GM12874 (cell line): ENCODE measurements around the gene DENND2C.

Experiments
- TF ChIP-seq, protein P1 (sequence below): IDR thresholded peaks from 2 replicates; pipeline ENCODE4 v1.5.1; 2011; ENCODE audit warnings: low read depth, mild to moderate bottlenecking, control low read depth, low read length, moderate library complexity; ENCODE audit not compliant: insufficient read depth

Gene DENND2C, protein sequence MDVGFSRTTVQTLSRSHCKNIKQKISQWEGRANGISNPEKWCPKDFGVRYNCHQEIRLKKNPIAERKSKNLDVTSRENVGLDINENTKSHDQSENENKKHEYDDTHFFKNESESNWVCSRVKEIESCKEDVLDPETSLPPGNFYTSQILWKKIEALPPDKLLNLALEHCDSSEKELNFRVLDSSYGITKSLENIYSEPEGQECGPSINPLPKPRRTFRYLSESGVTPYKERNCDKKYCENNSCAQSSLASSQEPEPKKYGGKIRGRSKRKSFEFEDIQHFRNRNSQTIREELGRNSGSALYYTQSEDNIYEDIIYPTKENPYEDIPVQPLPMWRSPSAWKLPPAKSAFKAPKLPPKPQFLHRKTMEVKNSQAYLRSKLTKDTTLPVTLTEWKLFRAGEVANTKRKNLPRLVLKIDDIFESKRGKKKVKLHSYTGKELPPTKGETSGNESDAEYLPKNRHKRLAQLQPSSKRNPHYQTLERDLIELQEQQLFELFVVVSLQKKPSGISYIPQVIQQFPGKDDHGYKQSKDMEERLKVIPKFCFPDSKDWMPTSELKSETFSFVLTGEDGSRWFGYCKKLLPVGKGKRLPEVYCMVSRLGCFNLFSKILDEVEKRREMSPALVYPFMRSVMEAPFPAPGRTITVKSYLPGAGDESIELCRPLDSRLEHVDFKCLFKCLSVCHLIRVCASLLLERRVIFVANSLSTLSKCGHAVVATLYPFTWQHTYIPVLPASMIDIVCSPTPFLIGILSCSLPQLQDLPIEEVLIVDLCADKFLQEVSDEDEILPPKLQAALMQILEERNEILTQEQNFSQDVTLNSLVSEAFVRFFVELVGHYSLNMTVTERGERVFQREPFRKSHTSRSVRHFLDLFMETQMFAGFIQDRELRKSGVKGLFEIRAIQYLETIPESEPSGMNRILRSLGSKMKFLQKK

DNA sequence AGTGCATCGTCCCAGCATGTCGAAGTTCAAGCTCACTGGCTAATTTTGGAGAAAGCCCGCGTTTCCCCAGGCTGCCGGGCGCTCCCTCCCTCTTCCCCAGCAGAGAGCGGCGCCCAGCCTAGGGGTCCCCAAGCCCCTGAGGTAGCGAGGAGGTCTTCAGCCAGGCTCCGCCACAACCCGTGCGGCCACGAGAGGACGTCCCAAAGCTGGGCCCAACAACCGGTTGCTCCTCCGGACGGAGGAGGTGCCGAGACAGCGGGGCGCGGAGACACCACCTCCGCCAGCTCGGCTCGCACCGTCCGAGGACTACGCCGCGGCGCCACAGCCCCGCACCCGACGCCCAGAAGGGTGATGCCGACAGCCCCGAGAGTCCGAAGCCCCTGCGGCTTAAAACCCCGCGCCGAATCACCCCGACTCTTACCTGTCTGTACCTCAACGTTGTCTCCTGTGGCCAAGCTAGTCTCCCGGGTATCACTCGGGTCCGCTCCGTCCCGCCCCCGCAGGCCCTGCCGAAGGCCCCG, at the start of gene DENND2C:
Gene DENND2C (minus strand): TSS at position 488 of the 521 bp plus-strand sequence. CDS start 44,065 bp downstream, outside the sequence.
- TF ChIP-seq, protein P1, sequence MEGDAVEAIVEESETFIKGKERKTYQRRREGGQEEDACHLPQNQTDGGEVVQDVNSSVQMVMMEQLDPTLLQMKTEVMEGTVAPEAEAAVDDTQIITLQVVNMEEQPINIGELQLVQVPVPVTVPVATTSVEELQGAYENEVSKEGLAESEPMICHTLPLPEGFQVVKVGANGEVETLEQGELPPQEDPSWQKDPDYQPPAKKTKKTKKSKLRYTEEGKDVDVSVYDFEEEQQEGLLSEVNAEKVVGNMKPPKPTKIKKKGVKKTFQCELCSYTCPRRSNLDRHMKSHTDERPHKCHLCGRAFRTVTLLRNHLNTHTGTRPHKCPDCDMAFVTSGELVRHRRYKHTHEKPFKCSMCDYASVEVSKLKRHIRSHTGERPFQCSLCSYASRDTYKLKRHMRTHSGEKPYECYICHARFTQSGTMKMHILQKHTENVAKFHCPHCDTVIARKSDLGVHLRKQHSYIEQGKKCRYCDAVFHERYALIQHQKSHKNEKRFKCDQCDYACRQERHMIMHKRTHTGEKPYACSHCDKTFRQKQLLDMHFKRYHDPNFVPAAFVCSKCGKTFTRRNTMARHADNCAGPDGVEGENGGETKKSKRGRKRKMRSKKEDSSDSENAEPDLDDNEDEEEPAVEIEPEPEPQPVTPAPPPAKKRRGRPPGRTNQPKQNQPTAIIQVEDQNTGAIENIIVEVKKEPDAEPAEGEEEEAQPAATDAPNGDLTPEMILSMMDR, result no peak

DNA sequence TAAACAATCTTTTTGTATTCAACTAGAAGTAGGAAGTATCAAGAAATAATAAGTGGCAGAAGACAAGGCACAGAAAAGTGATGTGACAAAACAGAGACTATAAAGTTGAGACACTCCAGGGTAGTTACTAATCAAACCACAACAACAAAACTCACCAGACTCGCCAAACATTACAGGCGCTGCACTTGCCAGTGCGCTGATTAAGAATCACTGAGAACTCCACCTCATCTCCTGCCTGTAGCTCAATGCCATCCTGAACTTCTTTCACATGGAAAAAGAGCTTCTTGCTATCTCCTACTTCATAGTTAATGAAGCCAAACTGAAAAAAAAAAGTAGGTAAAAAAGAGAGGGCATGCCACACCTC, 49.6 kb upstream of the DENND2C start:
- TF ChIP-seq, protein P1, result no peak

DNA sequence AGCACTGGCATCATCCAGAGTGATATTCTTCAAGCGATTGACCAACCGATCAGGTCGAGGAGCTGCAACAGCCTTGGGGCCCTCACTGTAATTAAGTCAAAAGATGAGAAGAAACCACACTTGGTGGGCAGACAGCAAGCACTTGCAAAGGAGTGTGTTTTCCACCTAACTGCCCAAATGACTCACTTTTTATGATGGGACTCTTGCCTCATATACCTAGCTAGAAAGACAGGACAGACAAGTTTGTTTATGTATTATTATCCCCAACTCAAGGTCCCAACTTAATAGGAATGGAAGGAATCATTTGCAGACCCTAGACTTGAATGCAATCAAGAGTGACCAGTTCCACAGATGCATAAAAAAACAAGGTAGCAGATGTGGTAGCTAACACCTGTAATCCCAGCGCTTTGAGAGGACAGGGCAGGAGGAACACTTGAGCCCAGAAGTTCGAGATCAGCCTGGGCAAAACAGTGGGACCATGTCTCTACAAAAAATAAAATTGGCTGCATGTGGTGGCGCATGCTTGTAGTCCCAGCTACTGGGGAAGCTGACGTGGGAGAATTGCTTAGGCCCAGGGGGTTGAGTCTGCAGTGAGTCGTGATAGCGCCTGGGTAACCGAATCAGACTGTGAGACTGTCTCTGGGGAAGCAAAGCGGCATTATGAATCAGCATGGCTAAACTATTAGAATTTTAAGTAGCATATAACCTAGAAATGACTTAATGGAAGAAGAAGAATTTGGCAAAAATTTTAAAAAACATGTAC, 49.0 kb upstream of the DENND2C start:
- TF ChIP-seq, protein P1, result no peak

DNA sequence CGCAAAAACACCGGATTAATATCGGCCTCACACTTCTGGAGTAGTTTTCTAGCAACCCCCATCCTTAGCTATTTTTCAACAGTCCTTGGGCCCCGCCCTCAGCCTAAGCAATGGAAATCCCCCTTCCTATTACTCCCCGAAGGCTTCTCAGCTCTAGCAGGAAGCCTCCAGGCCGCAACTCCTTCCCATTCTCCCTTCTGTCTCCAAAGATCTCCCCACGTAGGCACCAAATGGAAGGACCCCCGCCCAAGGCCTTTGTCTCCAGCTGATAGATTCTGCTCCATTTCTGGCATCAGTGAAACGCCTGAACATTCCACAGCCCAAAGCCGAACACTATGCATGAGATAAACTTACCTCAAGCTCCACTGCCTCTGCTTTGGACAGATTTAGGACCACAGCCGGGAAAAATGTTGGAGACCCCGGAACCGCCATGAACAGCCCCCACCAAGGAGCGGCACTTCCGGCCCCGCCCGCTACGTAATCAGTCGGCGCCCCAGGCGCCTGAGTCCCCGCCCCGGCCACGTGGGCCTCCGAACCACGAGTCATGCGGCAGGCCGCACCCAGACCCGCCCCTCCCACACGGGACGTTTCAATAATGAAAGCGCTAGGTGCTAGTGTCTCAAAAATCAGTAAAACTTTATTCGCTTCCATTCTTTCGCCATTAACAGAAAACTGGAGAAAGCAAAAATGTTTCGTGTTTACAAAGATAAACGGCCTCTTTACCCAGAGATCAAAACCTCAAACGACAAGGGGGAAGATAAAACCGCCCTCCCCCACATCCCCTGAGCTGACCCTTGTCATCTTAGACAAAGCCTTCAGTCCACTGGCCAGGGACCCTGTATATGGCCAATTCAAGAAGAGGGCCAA, 46.7 kb upstream of the DENND2C start, which contains the start of gene NRAS:
Gene NRAS (minus strand): TSS at position 468 of the 867 bp plus-strand sequence. CDS start 611 bp downstream, outside the sequence.
- TF ChIP-seq, protein P1, result no peak

DNA sequence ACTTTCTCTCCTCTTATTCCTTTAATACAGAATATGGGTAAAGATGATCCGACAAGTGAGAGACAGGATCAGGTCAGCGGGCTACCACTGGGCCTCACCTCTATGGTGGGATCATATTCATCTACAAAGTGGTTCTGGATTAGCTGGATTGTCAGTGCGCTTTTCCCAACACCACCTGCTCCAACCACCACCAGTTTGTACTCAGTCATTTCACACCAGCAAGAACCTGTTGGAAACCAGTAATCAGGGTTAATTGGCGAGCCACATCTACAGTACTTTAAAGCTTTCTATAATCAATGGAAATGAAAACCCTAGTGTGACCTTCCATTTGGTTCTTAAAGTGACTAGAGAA, 46.1 kb upstream of the DENND2C start:
- TF ChIP-seq, protein P1, result no peak

DNA sequence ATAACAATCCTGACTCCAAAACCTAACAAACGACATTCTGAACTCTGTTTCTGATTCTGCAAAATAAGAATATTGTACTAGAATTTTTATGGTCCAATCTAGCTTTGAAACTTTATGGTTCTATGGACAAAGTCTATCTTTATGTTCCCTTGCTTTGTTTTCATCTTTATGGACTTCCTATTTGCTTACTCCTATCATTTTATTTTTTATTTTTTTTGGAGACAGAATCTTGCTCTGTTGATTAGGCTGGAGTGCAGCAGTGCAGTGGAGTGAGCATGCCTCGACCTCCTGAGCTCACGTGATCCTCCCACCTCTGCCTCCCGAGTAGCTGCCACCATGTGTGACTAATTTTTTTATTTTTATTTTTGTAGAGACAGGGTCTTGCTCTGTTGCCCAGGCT, 43.1 kb upstream of the DENND2C start:
- TF ChIP-seq, protein P1, result no peak
